GM12878 (cell line): ENCODE data around the gene CACNA1E. TPM values are rescaled to one million over a fixed set of nuclear protein-coding genes. Genes with fewer than 3 reads are reported as not detected.

ENCODE experiments used
- ATAC-seq: fragments of 200-7000 bp; cut with Tn5 transposase; 3 replicates; pipeline ENCODE4 v1.9.1; 2020; ENCODE audit warnings: mild to moderate bottlenecking, moderate library complexity
- BruUV-seq: library from RNA; stranded (reverse); fragments of 400-500 nt; replicated peaks from 2 replicates; lab custom pipeline; 2021; lab: Mats Ljungman, UMichigan
- CTCF ChIA-PET: fragments of 300-600 bp; sonication (Branson Sonifier 250); formaldehyde crosslinking; extraction: SDS; loops from one replicate; lab custom pipeline; 2021; ENCODE audit warnings: inconsistent platforms; lab: Yijun Ruan, JAX
- POLR2A ChIA-PET: fragments of 350-600 bp; formaldehyde crosslinking; extraction: SDS; loops from one replicate; lab custom pipeline; 2021; ENCODE audit warnings: inconsistent platforms; lab: Charles Lee
- RAD21 ChIA-PET: fragments of 300-600 bp; sonication (Branson Sonifier 250); formaldehyde crosslinking; loops from one replicate; lab custom pipeline; 2023; ENCODE audit warnings: antibody characterized with exemption; ENCODE audit not compliant: unreplicated experiment; lab: Charles Lee
- SMC1A ChIA-PET: fragments of 300-600 bp; sonication (Branson Sonifier 250); formaldehyde crosslinking; loops from one replicate; lab custom pipeline; 2023; ENCODE audit not compliant: unreplicated experiment, uncharacterized antibody; lab: Charles Lee
- DNase-seq: peaks from one replicate; pipeline ENCODE4 v3.0.0-alpha.2; 2011; ENCODE audit warnings: low read depth, low spot score
- FAIRE-seq: peaks from 3 replicates; lab custom pipeline; 2011; peaks lifted over from hg19 to GRCh38; lab: Jason Lieb, UNC
- H2AFZ ChIP-seq: 2 replicates; pipeline ENCODE4 v1.6.0; 2011; ENCODE audit warnings: low read depth, low read length, control low read depth; ENCODE audit not compliant: control insufficient read depth
- H3K27ac ChIP-seq: 2 replicates; pipeline ENCODE4 v1.5.1; 2011; ENCODE audit warnings: control low read depth; ENCODE audit not compliant: control insufficient read depth, insufficient read depth
- H3K27me3 ChIP-seq, 2 experiments: replicated peaks in 1 of 2; 2 replicates each; pipeline versions ENCODE4 v1.6.0 to v1.6.1; 2011; ENCODE audit warnings: low read length in 1 of 2; ENCODE audit not compliant: control insufficient read depth in 2 of 2, insufficient read depth in 2 of 2
- H3K36me3 ChIP-seq, 2 experiments: 2 replicates each; pipeline ENCODE4 v1.5.1; 2011; ENCODE audit warnings: low read length in 1 of 2; ENCODE audit not compliant: control insufficient read depth in 2 of 2, insufficient read depth in 2 of 2
- H3K4me1 ChIP-seq: 2 replicates; pipeline ENCODE4 v1.6.1; 2011; ENCODE audit warnings: mild to moderate bottlenecking, low read length, moderate library complexity, mixed read lengths; ENCODE audit not compliant: control insufficient read depth, insufficient read depth
- H3K4me2 ChIP-seq: 2 replicates; pipeline ENCODE4 v1.6.0; 2011; ENCODE audit warnings: control low read depth; ENCODE audit not compliant: control insufficient read depth, insufficient read depth
- H3K4me3 ChIP-seq: fragments of 200-600 bp; sonication (generic); 2 replicates; pipeline ENCODE4 v1.5.1; 2016
- H3K79me2 ChIP-seq: 2 replicates; pipeline ENCODE4 v1.6.0; 2011; ENCODE audit warnings: low read length; ENCODE audit not compliant: control insufficient read depth, insufficient read depth
- H3K9ac ChIP-seq: 2 replicates; pipeline ENCODE4 v1.8.0; 2011; ENCODE audit warnings: low read length, control low read depth, mixed read lengths; ENCODE audit not compliant: control insufficient read depth, insufficient read depth
- H3K9me3 ChIP-seq: replicated peaks from 3 replicates; pipeline ENCODE4 v1.5.1; 2011; ENCODE audit warnings: mild to moderate bottlenecking, low read length; ENCODE audit not compliant: control insufficient read depth, insufficient read depth
- H4K20me1 ChIP-seq: 2 replicates; pipeline ENCODE4 v1.6.0; 2011; ENCODE audit not compliant: control insufficient read depth, insufficient read depth
- BACH1 ChIP-seq: fragments of 450-650 bp; IDR thresholded peaks from 2 replicates; pipeline ENCODE4 v1.6.1; 2017; ENCODE audit warnings: mild to moderate bottlenecking, borderline replicate concordance
- BCL11A ChIP-seq: IDR thresholded peaks from 2 replicates; pipeline ENCODE4 v1.6.1; 2011; ENCODE audit warnings: low read depth, low read length
- CHD1 ChIP-seq: IDR thresholded peaks from 2 replicates; pipeline ENCODE4 v1.6.1; 2012; ENCODE audit warnings: low read depth, low read length, improper control_type of control experiment
- FOS ChIP-seq: IDR thresholded peaks from 3 replicates; pipeline ENCODE4 v1.6.1; 2011; ENCODE audit warnings: borderline replicate concordance; ENCODE audit not compliant: insufficient read length; ENCODE audit errors: extremely low read depth
- HCFC1 ChIP-seq: fragments of 150-350 bp; IDR thresholded peaks from 2 replicates; pipeline ENCODE4 v1.6.1; 2014; ENCODE audit warnings: low read length
- JUNB ChIP-seq: IDR thresholded peaks from 2 replicates; pipeline ENCODE4 v1.6.1; 2016; ENCODE audit warnings: antibody characterized with exemption, mild to moderate bottlenecking
- MYC ChIP-seq: IDR thresholded peaks from 2 replicates; pipeline ENCODE4 v1.6.1; 2011; ENCODE audit warnings: mild to moderate bottlenecking, low read length, moderate library complexity, inconsistent platforms; ENCODE audit not compliant: insufficient read depth, insufficient replicate concordance, insufficient read length, severe bottlenecking
- NFYB ChIP-seq: IDR thresholded peaks from 2 replicates; pipeline ENCODE4 v1.6.1; 2011; ENCODE audit warnings: low read depth, mild to moderate bottlenecking, low read length, improper control_type of control experiment, moderate library complexity; ENCODE audit not compliant: insufficient read depth
- PAX5 ChIP-seq: IDR thresholded peaks from 2 replicates; pipeline ENCODE4 v1.6.1; 2011; ENCODE audit warnings: low read depth, low read length, borderline replicate concordance
- SMARCA5 ChIP-seq: fragments of 450-650 bp; IDR thresholded peaks from 2 replicates; pipeline ENCODE4 v1.6.1; 2017; ENCODE audit warnings: mild to moderate bottlenecking
- SREBF2 ChIP-seq: IDR thresholded peaks from 2 replicates; pipeline ENCODE4 v1.6.1; 2012; ENCODE audit warnings: mild to moderate bottlenecking, low read length
- YY1 ChIP-seq: IDR thresholded peaks from 2 replicates; pipeline ENCODE4 v1.6.1; 2011; ENCODE audit warnings: low read depth, mild to moderate bottlenecking, low read length
- ZNF274 ChIP-seq: IDR thresholded peaks from one replicate; pipeline ENCODE4 v1.8.0; 2011; ENCODE audit not compliant: insufficient read length, insufficient read depth
- WGBS: methylation state at CpG from one replicate; pipeline ENCODE4 v1.1.6; 2016; ENCODE audit warnings: low lambda C conversion rate; ENCODE audit not compliant: insufficient replicate concordance, insufficient coverage; ENCODE audit errors: missing lambda C conversion rate; 5-methylcytosine and 5-hydroxymethylcytosine counted together
- in situ Hi-C: fragments of 300-500 bp; cut with MboI; formaldehyde crosslinking; loops from 9 replicates; pipeline ENCODE4 v1.14.3; 2018; ENCODE audit warnings: mixed read lengths
- intact Hi-C: fragments of 100-400 bp; cut with micrococcal nuclease; formaldehyde crosslinking; loops from one replicate; pipeline ENCODE4 v1.14.2; 2022; ENCODE audit not compliant: unreplicated experiment
- polyA plus RNA-seq, 11 experiments: library from polyadenylated mRNA; depleted of rRNA in 4 of 11; unstranded in 6 of 11; stranded (reverse) in 5 of 11; fragments of >200 nt; fragmentation: Nextera tagmentation in 4 of 11; fragmentation: Illumina TruSeq in 1 of 11; extraction: Ambion mirVana in 4 of 11; extraction: Trizol in 1 of 11; gene quantifications; 1 replicate in 1 of 11; 2 replicates in 10 of 11; pipeline versions ENCODE4 v1.2.1 to v1.2.3, GENCODE V29; 2011 to 2016; ENCODE audit warnings: inconsistent platforms in 2 of 11, missing spikeins in 2 of 11, low read depth in 1 of 11
- total RNA-seq, 4 experiments: library from RNA; depleted of rRNA in 3 of 4; stranded (reverse); fragments of >200 nt in 3 of 4; fragmentation: Illumina TruSeq in 1 of 4; extraction: Trizol in 1 of 4; gene quantifications; 2 replicates each; pipeline versions ENCODE4 v1.2.1 to v1.2.3, GENCODE V29; 2013 to 2021
- TF ChIP-seq, protein P1 (sequence below): fragments of 450-650 bp; IDR thresholded peaks from 2 replicates; pipeline ENCODE4 v1.6.1; 2016; ENCODE audit warnings: mild to moderate bottlenecking
- TF ChIP-seq, protein P2 (sequence below): fragments of 450-650 bp; IDR thresholded peaks from 2 replicates; pipeline ENCODE4 v1.6.1; 2017; ENCODE audit warnings: low read depth, mild to moderate bottlenecking, moderate library complexity
- TF ChIP-seq, protein P3 (sequence below): IDR thresholded peaks from 2 replicates; pipeline ENCODE4 v1.6.1; 2012; ENCODE audit warnings: low read depth, low read length, improper control_type of control experiment
- TF ChIP-seq, protein P4 (sequence below): fragments of 450-650 bp; IDR thresholded peaks from 2 replicates; pipeline ENCODE4 v1.6.1; 2016; ENCODE audit warnings: mild to moderate bottlenecking, moderate library complexity, borderline replicate concordance

Gene CACNA1E
- total and polyA plus RNA-seq, 10 of the 15 experiments (the other 5 are each of a cell fraction or from before 2014, with no cell fraction given): 0.57 to 22.0 (median 8.5) TPM

DNA sequence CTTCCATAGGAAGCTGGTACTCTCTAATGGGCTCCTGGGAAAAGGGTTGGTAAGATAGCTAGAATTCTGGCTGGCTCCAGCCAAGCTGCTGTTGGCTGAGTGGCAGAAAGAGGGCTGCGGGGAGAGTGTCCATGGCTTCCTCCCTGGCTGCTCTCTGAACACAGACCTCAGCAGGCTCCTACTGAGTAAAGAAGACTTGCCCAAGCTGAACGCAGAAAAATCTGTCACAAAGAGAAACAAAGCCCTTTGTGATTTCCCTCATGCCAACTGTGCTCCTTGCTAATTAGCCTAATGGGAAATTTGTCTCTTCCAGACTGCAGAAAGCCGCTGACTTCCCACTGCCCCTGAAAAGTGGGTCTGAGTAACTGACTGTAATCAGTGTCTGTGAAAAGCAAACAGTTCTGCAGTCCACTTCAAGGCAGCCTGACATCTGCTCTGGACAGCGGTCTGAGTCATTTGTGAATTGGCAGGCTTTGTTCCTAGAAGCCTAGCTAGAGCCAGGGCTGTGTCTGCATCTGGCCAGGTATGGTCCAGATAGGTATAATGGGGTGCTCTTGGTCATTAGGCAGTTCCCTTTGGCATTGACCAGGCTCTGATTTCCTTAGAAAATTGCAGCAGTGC lies 295.4 kb downstream of the CACNA1E start:
- intact Hi-C loops: no loop called here

More for the DNA sequence above, 295.4 kb downstream of the CACNA1E start:
- no peaks in the 10 kb centered on the region for H3K9me3 ChIP-seq
- ATAC-seq (no peak), FAIRE-seq (no peak), DNase-seq (no peak)
- H3K27ac ChIP-seq: no peak overlapping the region
- no peak overlapping the region for H3K4me3 ChIP-seq
- H3K4me2 ChIP-seq: no peak overlapping the region
- no peak for TF ChIP-seq SMARCA5
- no peak for TF ChIP-seq CHD1
- TF ChIP-seq ZNF274: no peak
- TF ChIP-seq, protein P1, sequence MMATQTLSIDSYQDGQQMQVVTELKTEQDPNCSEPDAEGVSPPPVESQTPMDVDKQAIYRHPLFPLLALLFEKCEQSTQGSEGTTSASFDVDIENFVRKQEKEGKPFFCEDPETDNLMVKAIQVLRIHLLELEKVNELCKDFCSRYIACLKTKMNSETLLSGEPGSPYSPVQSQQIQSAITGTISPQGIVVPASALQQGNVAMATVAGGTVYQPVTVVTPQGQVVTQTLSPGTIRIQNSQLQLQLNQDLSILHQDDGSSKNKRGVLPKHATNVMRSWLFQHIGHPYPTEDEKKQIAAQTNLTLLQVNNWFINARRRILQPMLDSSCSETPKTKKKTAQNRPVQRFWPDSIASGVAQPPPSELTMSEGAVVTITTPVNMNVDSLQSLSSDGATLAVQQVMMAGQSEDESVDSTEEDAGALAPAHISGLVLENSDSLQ: no peak
- no peak for TF ChIP-seq BCL11A
- TF ChIP-seq, protein P2, sequence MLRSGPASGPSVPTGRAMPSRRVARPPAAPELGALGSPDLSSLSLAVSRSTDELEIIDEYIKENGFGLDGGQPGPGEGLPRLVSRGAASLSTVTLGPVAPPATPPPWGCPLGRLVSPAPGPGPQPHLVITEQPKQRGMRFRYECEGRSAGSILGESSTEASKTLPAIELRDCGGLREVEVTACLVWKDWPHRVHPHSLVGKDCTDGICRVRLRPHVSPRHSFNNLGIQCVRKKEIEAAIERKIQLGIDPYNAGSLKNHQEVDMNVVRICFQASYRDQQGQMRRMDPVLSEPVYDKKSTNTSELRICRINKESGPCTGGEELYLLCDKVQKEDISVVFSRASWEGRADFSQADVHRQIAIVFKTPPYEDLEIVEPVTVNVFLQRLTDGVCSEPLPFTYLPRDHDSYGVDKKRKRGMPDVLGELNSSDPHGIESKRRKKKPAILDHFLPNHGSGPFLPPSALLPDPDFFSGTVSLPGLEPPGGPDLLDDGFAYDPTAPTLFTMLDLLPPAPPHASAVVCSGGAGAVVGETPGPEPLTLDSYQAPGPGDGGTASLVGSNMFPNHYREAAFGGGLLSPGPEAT: no peak
- no peak for TF ChIP-seq JUNB
- TF ChIP-seq FOS: no peak
- TF ChIP-seq PAX5: no peak
- no peak for TF ChIP-seq NFYB
- no peak for TF ChIP-seq SREBF2
- no peak for TF ChIP-seq MYC
- TF ChIP-seq HCFC1: no peak
- no peak for TF ChIP-seq BACH1
- no peak for TF ChIP-seq YY1
- TF ChIP-seq, protein P3, sequence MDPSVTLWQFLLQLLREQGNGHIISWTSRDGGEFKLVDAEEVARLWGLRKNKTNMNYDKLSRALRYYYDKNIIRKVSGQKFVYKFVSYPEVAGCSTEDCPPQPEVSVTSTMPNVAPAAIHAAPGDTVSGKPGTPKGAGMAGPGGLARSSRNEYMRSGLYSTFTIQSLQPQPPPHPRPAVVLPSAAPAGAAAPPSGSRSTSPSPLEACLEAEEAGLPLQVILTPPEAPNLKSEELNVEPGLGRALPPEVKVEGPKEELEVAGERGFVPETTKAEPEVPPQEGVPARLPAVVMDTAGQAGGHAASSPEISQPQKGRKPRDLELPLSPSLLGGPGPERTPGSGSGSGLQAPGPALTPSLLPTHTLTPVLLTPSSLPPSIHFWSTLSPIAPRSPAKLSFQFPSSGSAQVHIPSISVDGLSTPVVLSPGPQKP: no peak
- TF ChIP-seq, protein P4, sequence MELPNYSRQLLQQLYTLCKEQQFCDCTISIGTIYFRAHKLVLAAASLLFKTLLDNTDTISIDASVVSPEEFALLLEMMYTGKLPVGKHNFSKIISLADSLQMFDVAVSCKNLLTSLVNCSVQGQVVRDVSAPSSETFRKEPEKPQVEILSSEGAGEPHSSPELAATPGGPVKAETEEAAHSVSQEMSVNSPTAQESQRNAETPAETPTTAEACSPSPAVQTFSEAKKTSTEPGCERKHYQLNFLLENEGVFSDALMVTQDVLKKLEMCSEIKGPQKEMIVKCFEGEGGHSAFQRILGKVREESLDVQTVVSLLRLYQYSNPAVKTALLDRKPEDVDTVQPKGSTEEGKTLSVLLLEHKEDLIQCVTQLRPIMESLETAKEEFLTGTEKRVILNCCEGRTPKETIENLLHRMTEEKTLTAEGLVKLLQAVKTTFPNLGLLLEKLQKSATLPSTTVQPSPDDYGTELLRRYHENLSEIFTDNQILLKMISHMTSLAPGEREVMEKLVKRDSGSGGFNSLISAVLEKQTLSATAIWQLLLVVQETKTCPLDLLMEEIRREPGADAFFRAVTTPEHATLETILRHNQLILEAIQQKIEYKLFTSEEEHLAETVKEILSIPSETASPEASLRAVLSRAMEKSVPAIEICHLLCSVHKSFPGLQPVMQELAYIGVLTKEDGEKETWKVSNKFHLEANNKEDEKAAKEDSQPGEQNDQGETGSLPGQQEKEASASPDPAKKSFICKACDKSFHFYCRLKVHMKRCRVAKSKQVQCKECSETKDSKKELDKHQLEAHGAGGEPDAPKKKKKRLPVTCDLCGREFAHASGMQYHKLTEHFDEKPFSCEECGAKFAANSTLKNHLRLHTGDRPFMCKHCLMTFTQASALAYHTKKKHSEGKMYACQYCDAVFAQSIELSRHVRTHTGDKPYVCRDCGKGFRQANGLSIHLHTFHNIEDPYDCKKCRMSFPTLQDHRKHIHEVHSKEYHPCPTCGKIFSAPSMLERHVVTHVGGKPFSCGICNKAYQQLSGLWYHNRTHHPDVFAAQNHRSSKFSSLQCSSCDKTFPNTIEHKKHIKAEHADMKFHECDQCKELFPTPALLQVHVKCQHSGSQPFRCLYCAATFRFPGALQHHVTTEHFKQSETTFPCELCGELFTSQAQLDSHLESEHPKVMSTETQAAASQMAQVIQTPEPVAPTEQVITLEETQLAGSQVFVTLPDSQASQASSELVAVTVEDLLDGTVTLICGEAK: no peak
- no peak overlapping the region for H2AFZ ChIP-seq
- H3K36me3 ChIP-seq: peaks cover 0 to 1% of the 10 kb centered on the region in 2 experiments; a peak in 1 of 4 replicates
- H3K79me2 ChIP-seq: no peaks in the 10 kb centered on the region
- SMC1A ChIA-PET: no interaction called here
- RAD21 ChIA-PET: no interaction called here
- POLR2A ChIA-PET: no interaction called here
- no TSS peak for BruUV-seq
- CTCF ChIA-PET: no interaction called here
- in situ Hi-C loops: no loop called here
- H3K9ac ChIP-seq: no peak overlapping the region
- 60% methylated on average over 4 of the region's 4 CpGs for WGBS
- H3K27me3 ChIP-seq: no peaks in the 10 kb centered on the region
- no peaks in the 10 kb centered on the region for H3K4me1 ChIP-seq
- no peaks in the 10 kb centered on the region for H4K20me1 ChIP-seq
